ENCODE data around the gene INPP5J. TPM values are rescaled to one million over a fixed set of nuclear protein-coding genes. Genes with fewer than 3 reads are reported as not detected.

Gene INPP5J
- total RNA-seq, 1 experiment from 2014 or later: 3.1 TPM

GRCh38 chr22:31126128-31126868 lies 3.5 kb downstream of the INPP5J start:
- H3K79me2 ChIP-seq (ENCODE audit: low read length): no peaks in the 10 kb centered on the region
- TF ChIP-seq EZH2phosphoT487 (IDR thresholded peaks at IDR 0.05; ENCODE audit: borderline replicate concordance, low read length): no peak
- ChIA-PET POLR2A (ENCODE audit: unreplicated experiment) (no interaction called here), CTCF (no interaction called here)
- H3K9me3 ChIP-seq (ENCODE audit: low read length): no peaks in the 10 kb centered on the region
- intact Hi-C loops (cut with micrococcal nuclease): no loop called here
- ATAC-seq: no peak
- no peaks in the 10 kb centered on the region for H3K36me3 ChIP-seq (ENCODE audit: low read depth, low read length)
- DNase-seq: no peak
- H3F3A ChIP-seq (ENCODE audit: low read length, unreplicated experiment): no peaks in the 10 kb centered on the region
- H3K27me3 ChIP-seq (ENCODE audit: low read length): no peaks in the 10 kb centered on the region
- no peak overlapping the region for H3K9ac ChIP-seq (ENCODE audit: low read length)
- H4K20me1 ChIP-seq (ENCODE audit: low read length): no peaks in the 10 kb centered on the region
- no TSS peak for BruUV-seq (replicated peaks)
- no peak overlapping the region for H2AFZ ChIP-seq (ENCODE audit: low read length)
- no peak overlapping the region for H3K4me2 ChIP-seq (ENCODE audit: low read length)
- 0 out of 2 replicates have a peak, but pooled peaks cover 4% of the 10 kb centered on the region for H3K4me1 ChIP-seq (ENCODE audit: insufficient read depth, low read length)
- H3K27ac ChIP-seq (ENCODE audit: low read length): no peak overlapping the region
- H3K4me3 ChIP-seq (ENCODE audit: low read length): no peak overlapping the region
- H3K9me2 ChIP-seq (replicated peaks; ENCODE audit: low read length): no peaks in the 10 kb centered on the region

GRCh38 chr22:31126869-31127175 lies 4.1 kb downstream of the INPP5J start:
- H3K79me2 ChIP-seq (ENCODE audit: low read length): no peaks in the 10 kb centered on the region
- POLR2A ChIA-PET (ENCODE audit: unreplicated experiment): no interaction called here
- H3K27me3 ChIP-seq (ENCODE audit: low read length): no peaks in the 10 kb centered on the region
- no peak overlapping the region for H3K4me3 ChIP-seq (ENCODE audit: low read length)
- no peak overlapping the region for H3K4me2 ChIP-seq (ENCODE audit: low read length)
- no peak overlapping the region for H3K9ac ChIP-seq (ENCODE audit: low read length)
- DNase-seq (no peak), ATAC-seq (no peak)
- H4K20me1 ChIP-seq (ENCODE audit: low read length): no peaks in the 10 kb centered on the region
- H3K9me2 ChIP-seq (replicated peaks; ENCODE audit: low read length): no peaks in the 10 kb centered on the region
- no peaks in the 10 kb centered on the region for H3K36me3 ChIP-seq (ENCODE audit: low read depth, low read length)
- TF ChIP-seq EZH2 (IDR thresholded peaks at IDR 0.05; ENCODE audit: low read length, unreplicated experiment): no peak
- TF ChIP-seq CTCF (conservative IDR thresholded peaks at IDR 0.05; ENCODE audit: low read depth, low read length): no peak
- TF ChIP-seq EZH2phosphoT487 (IDR thresholded peaks at IDR 0.05; ENCODE audit: borderline replicate concordance, low read length): no peak
- H3K27ac ChIP-seq (ENCODE audit: low read length): no peak overlapping the region
- no peaks in the 10 kb centered on the region for H3K9me3 ChIP-seq (ENCODE audit: low read length)
- intact Hi-C loops (cut with micrococcal nuclease): no loop called here
- CTCF ChIA-PET: no interaction called here
- H3F3A ChIP-seq (ENCODE audit: low read length, unreplicated experiment): no peaks in the 10 kb centered on the region
- H3K4me1 ChIP-seq (ENCODE audit: insufficient read depth, low read length): peaks cover 9% of the 10 kb centered on the region; the same call in 1 of the 2 replicates
- H2AFZ ChIP-seq (ENCODE audit: low read length): no peak overlapping the region
- BruUV-seq (replicated peaks): no TSS peak

- Histone ChIP-seq H3K36me3 (ENCODE audit: low read depth, low read length) (no peaks in the 10 kb centered on the region), H3K27ac (ENCODE audit: low read length) (no peak overlapping the region), H2AFZ (ENCODE audit: low read length) (no peak overlapping the region), H3K4me2 (ENCODE audit: low read length) (no peak overlapping the region), H3K9me2 (replicated peaks; ENCODE audit: low read length) (no peaks in the 10 kb centered on the region), H4K20me1 (ENCODE audit: low read length) (no peaks in the 10 kb centered on the region), H3F3A (ENCODE audit: low read length, unreplicated experiment) (no peaks in the 10 kb centered on the region), H3K9ac (ENCODE audit: low read length) (no peak overlapping the region), H3K27me3 (ENCODE audit: low read length) (no peaks in the 10 kb centered on the region), H3K9me3 (ENCODE audit: low read length) (no peaks in the 10 kb centered on the region), H3K4me3 (ENCODE audit: low read length) (no peak overlapping the region), H3K79me2 (ENCODE audit: low read length) (no peaks in the 10 kb centered on the region), H3K4me1 (ENCODE audit: insufficient read depth, low read length) (peaks cover 12% of the 10 kb centered on the region; the same call in 1 of the 2 replicates)
- CTCF ChIA-PET: no interaction called here
- DNase-seq (no peak), ATAC-seq (no peak)
- intact Hi-C loops (cut with micrococcal nuclease): no loop called here
- TF ChIP-seq EZH2phosphoT487 (IDR thresholded peaks at IDR 0.05; ENCODE audit: borderline replicate concordance, low read length) (no peak), CTCF (conservative IDR thresholded peaks at IDR 0.05; ENCODE audit: low read depth, low read length) (no peak), EZH2 (IDR thresholded peaks at IDR 0.05; ENCODE audit: low read length, unreplicated experiment) (no peak)
- POLR2A ChIA-PET (ENCODE audit: unreplicated experiment): no interaction called here
- no TSS peak for BruUV-seq (replicated peaks)
Observed at GRCh38 chr22:31127181-31127772, 4.5 kb downstream of the INPP5J start.

All from PC-3 (cell line).